HG02759 (cell line): ENCODE results near the gene SHISAL1.

Experiments
- ATAC-seq: cut with Tn5 transposase; IDR thresholded peaks from one replicate; pipeline ENCODE4 v1.9.1; 2021; ENCODE audit warnings: mild to moderate bottlenecking, moderate library complexity; ENCODE audit not compliant: unreplicated experiment

SHISAL1 gene

DNA sequence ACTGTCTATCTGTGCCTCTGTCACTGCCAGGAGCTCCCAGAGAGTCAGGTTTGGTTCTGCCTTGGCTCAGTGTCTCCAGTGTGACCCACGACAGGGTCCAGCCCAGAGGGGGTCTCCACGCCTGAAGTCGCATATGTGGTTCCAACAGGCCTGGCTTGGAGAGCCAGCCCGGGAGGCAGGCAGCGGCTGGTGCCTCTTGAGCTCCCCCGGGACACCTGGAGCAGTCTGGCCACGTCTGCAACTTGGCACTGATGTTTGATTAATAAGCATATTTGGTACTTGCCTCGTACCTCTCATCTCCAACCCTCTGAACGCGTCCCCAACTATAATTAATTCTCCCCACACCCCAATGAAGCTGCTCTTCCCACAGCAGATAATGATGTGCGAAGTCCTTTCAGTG, 31.7 kb upstream of the SHISAL1 start:
- ATAC-seq, result no peak

DNA sequence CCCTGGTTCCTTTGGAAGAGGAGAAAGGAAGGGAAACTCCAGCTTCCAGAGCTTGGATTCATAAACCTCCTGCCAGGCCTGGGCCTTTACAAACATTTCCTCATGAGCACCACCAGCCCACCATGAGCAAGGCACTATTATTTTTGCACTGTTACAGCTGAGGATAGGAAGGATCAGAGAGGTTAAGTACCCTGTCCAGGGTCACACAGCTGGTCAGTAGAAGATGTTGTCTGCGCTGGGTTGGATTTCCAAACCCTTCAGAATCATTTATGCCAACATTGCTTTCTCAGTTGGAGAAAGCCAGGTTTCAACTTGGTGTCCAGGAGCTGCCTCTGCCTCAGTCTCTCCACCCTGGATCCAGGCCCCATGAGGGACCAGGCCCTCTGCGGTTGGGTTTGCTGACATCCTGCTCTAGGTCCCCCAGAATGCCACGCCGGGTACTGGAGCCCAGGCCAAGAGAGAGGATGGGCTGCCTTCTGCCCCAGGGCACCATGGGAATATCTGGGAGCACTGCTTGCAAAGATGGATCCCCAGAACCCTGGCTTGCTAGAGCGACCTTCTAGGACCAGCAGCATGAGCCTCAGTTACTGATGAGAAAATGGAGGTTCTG, 29.7 kb upstream of the SHISAL1 start:
- ATAC-seq, result no peak

DNA sequence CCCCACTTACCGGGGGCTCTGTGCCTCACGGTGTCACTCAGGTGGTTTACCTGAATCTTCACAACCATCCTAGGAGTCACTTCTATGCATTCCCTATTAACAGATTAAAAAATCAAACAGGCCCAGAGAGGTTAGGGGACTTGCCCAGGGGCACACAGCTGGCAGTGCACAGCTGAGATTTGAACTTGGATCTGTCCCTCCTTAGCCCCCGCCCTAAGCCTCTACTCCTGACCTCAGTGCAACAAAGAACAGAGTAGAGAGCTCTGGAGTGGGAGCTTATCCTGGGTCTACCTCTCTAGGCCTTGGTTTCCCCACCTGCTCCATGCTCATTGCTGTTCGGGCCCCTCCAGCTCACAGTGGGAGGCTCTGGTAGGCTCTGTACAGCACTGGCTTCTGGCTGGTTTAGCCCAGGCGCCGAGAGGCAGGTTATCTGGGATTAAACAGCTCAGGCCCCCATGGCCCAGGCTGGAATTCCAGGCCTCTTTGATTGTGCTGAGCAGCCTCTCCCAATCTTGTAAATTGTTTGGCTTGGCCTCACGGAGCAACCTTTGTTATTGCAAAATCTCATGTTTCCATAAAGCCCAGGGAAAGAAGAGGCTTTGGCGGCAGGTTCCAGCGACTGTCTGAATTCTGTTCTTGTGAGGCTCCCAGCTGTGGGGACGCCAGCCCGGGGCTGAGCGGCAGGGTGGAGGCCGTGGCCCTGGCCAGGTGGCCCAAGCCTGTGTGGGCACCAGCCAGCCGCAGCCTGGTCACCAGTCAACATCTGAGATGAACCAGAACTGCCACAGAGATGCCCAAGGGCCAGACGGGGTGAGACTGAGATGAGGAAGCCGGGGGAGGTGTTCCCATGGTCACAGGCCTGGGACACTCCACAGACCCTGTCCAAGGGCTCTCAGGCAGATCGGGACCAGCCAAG, 28.9 kb upstream of the SHISAL1 start:
- ATAC-seq, result no peak

DNA sequence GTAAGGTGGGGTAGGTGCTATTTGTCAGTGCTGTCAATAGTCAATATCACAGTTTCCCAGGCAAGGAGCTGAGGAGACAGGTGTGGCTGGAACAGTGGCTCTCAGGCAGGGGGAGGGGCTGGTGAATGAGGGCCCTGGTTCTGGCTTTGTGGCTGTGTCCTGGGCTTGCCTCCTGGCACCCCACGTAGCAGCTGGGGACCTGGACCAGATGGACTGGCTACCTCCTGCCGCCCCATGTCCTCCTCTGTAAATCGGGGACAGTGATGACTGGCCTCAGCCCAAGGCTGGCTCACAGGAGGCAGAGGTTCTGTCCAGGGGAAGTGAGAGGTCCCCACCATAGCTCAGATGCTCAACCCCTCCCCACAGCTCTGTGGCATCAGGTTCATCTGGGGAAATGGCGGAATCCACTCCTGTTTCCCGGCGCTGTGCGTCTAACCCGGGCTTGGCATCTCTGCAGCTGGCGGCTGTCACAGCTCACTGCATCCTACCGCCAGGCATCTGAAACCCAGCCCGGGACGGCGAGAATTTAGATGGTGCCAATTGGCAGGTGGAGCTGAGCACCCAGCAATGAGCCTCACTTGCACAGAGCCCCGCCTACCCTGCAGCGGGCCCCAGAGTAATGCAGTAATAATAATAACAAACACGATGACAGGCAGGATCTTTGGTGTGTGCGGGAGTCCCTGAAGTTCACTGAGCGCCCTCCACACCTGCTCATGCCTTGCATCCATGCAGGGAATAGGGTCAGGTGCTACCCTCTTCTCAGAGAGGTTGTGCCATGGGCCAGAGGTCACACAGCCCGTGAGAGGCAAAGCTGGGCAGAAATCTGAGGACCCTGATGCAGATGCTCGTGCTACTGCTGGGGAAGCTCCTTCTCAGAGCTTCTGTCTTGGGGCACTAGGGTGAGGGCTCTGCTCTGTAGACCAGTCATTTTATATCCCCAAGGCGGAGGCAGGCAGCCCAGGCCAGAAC, 27.8 kb upstream of the SHISAL1 start:
- no peak for ATAC-seq

DNA sequence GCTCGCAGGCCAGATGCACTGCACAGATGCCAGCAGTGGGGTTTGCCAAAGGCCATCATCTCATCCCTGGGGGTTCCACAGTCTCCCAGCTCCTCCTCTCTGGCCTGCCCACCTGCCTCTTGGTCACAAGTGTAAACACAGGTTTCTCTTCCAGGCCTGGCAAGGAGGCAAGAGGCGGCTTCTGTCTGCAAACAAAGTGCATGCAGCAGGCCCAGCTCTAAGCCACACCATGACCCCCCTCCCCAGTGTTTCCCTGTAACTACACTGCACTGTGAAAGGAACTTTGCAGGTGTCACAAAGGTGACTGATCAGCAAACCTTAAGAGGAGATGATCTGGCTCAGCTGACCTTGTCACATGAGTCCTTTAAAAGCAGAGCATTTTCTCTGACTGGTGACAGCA, 26.2 kb upstream of the SHISAL1 start:
- ATAC-seq, result no peak

DNA sequence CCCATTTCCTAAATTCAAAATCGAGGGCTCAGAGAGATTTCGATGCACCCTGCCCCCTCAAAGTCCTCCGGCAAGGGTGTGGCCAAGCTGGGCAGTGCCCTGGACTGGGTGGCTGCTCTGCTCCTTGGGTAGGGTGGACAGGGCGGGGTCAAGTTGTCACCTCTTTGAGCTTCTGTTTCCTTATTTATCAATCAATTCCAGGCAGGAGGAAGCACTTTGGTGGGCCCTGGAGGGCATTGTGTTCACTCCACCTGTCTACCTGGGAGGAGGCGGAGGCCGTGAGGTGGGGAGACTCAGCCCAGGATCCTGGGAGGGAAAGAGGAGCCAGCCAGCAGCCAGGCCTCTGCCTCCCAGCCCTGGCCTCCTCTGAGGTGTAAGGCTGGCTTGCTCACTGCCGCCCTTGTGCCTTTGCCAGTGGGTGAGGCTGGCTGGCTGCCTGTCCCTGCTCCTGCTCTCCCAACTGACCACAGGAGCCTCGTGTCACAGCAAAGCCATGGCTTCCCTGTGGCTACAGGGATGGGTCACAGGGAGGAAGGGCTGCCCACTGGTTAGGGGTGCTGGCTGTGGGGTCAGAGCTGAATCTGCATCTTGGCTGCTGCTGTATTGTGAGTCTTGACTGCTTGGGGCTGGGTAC, 25.5 kb upstream of the SHISAL1 start:
- no peak for ATAC-seq

DNA sequence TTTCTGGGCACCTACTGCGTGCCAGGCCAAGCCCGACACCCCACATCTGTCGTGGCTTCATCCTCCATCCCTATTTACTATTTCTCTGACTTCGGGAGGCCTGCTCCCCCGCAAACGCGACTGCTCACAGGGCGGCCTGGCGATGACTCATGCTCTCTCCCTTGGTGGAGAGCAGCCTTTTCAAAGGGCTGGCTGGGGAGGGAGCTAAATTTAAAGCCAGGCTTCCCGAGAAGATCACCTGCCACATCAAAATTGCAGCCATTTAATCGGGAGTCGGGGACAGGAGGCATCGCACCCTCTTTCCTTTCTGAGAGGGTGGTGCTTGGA, 24.9 kb upstream of the SHISAL1 start:
- ATAC-seq, result no peak

DNA sequence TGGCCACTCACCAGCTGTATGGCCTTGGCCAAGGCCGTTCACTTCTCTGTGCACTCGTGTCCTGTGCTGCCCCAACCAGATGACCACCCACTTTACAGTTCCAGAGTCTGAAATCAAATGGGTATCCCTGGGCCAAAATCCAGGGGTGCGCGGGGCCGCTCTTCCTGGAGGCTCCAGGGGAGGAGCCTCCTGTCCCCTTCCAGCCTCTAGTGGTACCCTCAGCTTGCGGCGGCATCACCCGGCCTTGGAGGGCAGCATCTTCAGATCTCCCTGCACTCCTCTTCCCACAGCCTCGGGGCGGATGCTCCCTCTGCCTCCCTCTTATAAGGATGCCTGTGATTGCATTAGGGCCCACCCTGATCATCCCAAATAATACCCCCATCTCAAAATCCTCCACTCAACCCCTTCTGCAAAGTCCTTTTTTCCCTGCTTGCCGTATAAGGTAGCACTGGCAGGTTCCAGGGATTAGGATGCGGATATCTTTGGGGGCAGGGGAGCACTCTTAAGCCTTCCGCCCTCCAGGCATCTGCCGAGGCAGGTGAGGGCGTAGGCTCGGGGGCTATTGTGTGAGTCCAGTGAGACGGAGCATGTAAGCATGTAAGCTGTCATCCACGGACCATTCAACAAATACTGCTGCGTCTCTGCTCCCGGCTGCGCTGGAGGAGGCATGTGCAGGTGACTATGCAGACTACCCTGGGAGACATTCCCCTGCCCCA, 24.4 kb upstream of the SHISAL1 start:
- no peak for ATAC-seq

DNA sequence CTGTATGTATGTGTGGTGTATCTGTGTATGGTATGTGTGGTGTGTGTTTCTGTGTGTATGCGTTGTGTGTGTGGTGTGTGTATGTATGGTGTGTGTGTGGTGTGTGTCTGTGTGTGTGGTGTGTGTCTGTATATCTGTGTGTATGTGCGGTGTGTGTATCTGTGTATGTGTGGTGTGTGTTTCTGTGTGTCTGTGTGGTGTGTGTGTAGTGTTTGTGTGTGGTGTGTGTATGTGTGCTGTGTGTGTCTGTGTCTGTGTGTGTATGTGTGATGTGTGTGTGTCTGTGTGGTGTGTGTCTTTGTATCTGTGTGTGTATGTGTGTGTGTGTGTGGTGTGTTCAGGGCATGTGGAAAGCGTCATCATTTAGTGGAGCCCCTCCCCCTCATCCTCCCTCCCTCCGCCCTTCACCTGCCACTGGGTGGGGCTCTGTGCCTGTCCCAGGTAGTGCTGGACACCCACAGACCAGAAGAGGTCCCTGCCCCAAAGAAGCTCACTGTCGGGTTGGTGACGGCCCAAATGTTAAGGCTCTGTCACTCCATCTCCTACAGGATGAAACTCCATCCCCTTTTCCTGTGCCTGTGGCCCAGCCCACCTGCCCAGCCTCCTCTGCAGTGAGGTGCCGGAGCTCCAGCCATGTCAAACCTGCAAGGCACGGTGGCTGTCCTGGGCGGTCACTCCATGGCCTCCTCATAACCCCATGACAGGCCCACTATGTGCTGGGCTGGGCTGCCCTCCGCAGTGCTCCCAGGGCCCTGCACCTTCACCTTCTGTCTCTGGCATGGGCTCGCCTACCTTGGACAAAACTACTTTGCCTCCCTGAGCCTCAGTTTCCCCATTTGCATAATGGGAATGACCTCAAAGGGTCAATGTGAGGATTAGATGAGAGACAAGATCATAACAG, 23.4 kb upstream of the SHISAL1 start:
- ATAC-seq, result no peak

DNA sequence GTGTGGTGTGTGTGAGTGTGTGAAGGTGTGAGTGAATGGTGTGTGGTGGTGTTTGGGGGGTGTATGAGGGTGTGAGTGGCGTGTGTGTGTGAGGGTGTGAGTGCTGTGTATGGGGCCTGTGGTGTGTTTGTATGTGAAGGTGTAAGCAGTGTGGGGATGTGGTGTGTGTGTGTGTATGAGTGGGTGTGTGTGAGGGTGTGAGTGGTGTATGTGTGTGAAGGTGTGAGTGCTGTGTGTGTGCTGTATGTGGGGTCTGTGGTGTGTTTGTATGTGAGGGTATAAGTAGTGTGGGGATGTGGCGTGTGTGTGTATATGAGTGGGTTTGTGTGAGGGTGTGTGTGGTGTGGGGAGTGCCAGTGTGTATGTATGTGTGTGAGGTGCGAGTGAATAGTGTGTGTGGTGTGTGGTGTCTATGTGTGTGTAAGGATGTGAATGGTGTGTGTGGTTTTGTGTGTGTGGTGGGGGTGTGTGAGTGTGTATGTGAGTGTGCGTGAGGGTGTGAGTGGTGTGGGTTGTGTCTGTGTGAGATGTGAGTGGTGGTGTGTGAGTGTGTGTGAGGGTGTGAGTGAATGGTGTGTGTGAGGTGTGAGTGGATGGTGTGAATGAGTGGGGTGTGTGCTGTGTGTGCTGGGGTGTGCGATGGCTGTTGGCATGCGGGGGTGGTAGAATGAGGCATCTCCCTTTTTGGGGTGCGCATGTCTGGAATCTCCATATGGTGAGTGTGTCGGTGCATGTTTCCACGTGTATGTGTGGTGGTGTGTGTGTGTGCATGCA, 22.5 kb upstream of the SHISAL1 start:
- no peak for ATAC-seq

DNA sequence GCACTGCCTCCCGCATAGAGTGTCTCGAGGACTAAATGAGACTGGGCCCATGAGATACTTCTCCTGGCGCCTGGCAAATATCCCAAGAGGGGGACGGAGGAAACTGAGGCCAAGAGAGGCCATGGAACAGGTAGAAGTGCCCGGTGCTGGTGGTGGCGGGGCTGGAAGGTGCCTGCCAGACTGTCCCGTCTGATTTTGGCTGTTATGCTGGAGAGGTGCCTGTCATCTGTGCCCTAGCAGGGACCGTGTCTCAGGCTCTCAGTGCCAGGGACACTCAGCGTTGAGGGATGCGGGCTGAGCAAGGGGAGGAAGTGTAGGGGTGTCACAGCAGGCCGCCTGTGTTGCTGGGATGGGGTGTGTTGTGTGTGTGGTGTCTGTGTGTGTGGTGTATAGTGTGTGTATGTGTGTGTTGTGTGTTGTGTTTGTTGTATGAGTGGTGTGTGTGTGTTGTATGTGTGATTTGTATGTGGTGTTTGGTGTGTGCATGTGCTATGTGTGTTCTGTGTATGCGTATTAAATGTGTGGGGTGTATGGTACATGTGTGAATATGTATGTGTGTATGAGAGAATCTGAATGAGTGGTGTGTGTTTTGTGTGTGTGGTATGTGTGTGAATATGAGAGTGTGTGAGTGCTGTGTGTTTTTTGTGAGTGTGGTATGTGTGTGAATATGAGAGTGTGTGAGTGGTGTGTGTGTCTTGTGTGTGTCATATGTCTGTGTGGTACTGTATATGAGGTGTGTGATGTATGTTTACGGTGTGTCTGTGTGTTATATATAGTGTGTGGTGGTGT, 21.3 kb upstream of the SHISAL1 start:
- ATAC-seq, result no peak

DNA sequence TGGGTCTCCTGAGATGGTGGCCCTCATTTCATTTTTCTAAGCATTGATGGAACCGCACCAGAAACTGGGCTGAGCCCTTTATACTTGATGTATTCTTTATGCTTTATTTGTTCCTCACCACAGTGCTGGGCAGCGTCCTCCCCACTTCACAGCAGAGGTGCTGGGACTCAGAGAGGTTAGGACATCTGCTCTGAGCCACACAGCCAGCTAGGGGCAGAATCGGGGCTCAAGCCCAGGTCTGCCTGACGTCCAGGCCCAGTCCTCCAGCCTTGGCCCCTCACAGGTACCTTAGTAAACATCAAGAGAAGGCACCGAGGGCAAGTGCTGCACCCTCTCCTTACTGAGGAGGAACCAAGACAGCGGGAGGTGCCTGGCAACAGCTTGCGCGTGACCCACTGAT, 20.2 kb upstream of the SHISAL1 start:
- ATAC-seq, result no peak

DNA sequence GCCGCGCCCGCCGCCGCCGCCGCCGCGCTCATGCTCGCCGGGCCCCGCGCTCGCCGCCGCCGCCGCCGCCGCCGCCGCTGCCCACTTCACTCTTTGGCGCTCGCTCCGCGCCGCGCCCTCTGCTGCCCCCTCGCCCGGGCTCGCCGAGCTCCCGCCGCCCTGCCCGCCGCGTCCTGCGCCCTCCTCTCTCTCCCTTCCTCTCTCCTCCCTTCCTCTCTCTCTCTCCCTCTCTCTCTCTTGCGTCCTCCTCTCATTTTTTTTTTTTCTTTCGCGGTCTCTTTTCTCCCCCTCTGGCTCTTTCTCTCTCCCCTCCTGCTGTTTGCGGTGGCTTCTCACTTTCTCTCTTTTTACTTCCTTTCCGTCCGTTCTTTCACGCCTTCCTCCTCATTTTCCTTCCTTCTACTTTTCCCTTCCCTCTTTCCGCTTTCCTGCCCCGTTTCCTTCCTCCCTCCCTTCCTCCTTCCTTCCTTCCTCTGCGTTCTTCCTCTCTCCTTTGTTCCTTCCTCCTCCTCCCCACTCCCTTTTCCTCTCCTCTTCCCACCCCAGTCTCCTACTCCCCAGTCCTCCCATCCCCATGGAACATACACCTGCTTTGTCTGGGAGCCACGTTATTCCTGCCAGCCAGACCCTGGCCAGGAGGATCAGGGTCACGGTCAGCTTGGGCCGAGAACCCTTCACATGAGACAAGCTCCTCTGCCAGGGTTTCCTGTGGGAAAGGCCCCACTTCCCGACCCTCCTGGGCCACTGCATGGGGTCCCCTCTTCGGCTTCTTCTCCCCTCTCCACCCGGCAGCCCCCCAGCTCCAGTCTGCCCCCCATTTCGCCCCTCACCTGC, 19.3 kb upstream of the SHISAL1 start:
- ATAC-seq, result no peak

DNA sequence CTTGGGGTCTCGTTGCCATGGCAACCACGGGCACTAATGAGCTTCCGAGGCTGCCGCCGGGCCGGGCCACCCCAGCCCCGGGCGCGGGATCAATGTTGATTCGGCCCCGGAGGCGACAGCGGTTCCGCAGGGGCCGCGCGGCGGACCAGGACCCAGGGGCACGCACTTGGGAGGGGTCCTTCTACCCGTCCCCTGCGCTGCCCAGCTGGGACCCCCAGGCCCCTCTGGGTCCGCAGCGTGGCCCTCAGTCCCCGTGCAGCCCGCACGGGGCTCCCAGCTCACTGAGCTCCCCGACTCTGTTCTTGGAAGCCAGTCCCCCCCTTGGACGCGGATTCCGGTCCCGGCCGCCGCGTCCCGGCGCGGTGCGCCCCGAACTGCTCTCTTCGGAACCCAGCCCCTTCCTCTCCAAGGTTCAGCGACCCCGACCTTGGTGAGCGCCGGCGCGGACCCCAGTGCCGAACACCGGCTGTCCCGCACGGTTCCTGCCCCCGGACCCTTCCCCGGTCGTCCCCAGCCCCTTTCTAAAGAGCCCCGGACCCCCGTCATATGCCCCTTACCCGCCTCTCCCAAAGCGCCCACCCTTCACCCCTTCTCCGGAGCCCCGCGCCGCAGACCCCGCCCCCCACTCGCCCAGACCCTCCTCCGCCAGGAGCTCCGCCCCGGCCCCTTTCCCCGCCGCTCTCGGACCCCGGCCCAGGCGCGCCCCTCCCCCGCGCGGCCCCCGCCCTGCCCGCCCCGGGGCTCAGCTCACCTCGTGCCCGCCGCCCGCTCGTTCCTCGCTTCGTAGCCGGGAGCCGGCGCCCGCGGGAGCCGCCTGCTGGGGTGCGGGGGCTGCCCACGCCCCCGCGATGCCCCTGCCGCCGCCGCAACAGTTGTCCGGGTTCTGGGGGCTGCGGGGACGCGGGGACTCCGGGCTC, 18.3 kb upstream of the SHISAL1 start:
- ATAC-seq, result no peak

DNA sequence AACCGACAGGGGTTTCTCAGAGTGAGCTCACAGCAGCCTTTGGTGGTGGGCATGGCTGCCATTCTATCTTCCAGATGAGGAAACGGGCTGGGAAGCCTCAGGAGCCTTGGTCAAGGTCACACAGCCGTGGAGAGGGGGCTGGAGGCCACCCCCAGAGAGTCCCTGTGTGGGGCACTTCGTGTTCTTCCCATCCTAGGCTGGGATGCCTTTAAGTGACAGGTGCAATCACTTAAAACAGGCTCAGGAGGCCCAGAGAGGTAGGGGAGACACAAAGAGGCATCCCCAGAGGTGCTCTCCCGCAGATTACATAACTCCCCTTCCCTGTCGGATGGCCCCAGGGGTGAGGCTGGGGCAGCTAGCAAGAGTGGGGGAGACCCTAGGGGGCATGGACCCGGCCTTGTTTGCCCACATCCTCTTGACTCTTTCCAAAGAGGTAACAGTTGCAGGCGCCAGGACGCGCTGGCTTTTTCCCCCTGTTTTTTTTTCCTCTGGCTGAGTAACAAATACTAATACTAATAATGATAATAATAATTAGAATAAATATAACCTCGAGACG, 17.5 kb upstream of the SHISAL1 start:
- ATAC-seq, result no peak
